Suprapubic skin (tissue), 4 donors: ENCODE measurements around the gene MYL6B. TPM values are rescaled to one million over a fixed set of nuclear protein-coding genes. Genes with fewer than 3 reads are reported as not detected.

ENCODE experiments used
- DNase-seq, 2 donors: peaks; one replicate each; pipeline ENCODE4 v3.0.0-alpha.2; 2019; ENCODE audit warnings: low spot score in 2 of 2
- H3K27ac ChIP-seq: fragments of 200-600 bp; sonication (generic); one replicate; pipeline ENCODE4 v1.5.1; 2019
- H3K27me3 ChIP-seq: fragments of 200-600 bp; sonication (generic); one replicate; pipeline ENCODE4 v1.5.1; 2019
- H3K36me3 ChIP-seq: fragments of 200-600 bp; sonication (generic); one replicate; pipeline ENCODE4 v1.5.1; 2019
- H3K4me1 ChIP-seq: fragments of 200-600 bp; sonication (generic); one replicate; pipeline ENCODE4 v1.5.1; 2019
- H3K4me3 ChIP-seq: fragments of 200-600 bp; sonication (generic); one replicate; pipeline ENCODE4 v1.5.1; 2019; ENCODE audit warnings: mild to moderate bottlenecking
- H3K9me3 ChIP-seq: fragments of 200-600 bp; sonication (generic); one replicate; pipeline ENCODE4 v1.5.1; 2019
- EP300 ChIP-seq: sonication (generic); formaldehyde crosslinking; IDR thresholded peaks from one replicate; pipeline ENCODE4 v1.6.1; 2017; ENCODE audit warnings: antibody characterized with exemption
- POLR2A ChIP-seq, 2 donors: fragments of 450-650 bp; IDR thresholded peaks; one replicate each; pipeline ENCODE4 v1.6.1; 2017; ENCODE audit warnings: antibody characterized with exemption in 2 of 2, mild to moderate bottlenecking in 2 of 2, moderate library complexity in 2 of 2
- POLR2AphosphoS5 ChIP-seq, 3 donors: sonication (generic); formaldehyde crosslinking; IDR thresholded peaks; one replicate each; pipeline ENCODE4 v1.6.1; 2017; ENCODE audit warnings: antibody characterized with exemption in 3 of 3
- WGBS: methylation state at CpG from one replicate; pipeline ENCODE4 v1.1.5; 2018; 5-methylcytosine and 5-hydroxymethylcytosine counted together
- total RNA-seq, 4 donors: library from RNA; depleted of rRNA; stranded (reverse); fragments of >200 nt; gene quantifications; one replicate each; pipeline ENCODE4 v1.1.0, GENCODE V29; 2016
- TF ChIP-seq, protein P1 (sequence below), 2 donors: fragments of 200-600 bp in 1 of 2; fragments of 450-650 bp in 1 of 2; sonication (generic) in 1 of 2; IDR thresholded peaks; one replicate each; pipeline ENCODE4 v1.5.1; 2016 to 2019; ENCODE audit warnings: antibody characterized with exemption in 2 of 2, mild to moderate bottlenecking in 1 of 2, moderate library complexity in 1 of 2

MYL6B gene
- total RNA-seq, 4 donors from 2014 or later: 28.3 to 37.4 (median 28.5) TPM

DNA sequence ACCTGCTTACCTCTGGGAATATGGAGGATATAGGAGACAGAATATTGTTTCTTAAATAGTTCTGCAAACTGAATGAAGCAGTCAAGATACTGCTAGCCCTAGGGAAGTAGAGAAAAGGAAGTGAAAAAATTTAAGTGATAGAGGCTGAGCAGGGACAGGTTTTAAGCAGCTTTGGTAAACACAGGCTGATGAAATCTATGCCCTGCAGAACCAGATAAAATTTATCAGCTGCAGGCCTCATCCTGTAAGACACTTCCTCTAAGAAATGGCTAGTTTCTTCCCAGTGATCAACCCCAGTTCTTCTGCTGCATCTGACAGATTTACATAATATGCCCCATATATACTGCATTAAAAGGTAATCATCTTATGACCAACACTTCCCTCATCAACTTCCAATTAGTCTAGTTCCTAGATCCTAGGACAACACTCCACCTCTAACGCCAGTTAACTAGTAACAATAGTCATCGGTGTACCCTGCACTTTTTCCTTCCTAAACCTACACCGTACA lies 25.6 kb upstream of the MYL6B start:
- Histone ChIP-seq H3K36me3 (peaks cover 16% of the 10 kb centered on the region), H3K9me3 (no peaks in the 10 kb centered on the region), H3K27ac (peak overlapping the region; percentile 78), H3K4me1 (peaks cover 35% of the 10 kb centered on the region), H3K27me3 (no peaks in the 10 kb centered on the region), H3K4me3 (peak overlapping the region; percentile 83)
- no peak for TF ChIP-seq POLR2A (IDR thresholded peaks at IDR 0.05)
- no peak for TF ChIP-seq POLR2AphosphoS5 (IDR thresholded peaks at IDR 0.05)
- no peak for TF ChIP-seq EP300
- TF ChIP-seq, protein P1, sequence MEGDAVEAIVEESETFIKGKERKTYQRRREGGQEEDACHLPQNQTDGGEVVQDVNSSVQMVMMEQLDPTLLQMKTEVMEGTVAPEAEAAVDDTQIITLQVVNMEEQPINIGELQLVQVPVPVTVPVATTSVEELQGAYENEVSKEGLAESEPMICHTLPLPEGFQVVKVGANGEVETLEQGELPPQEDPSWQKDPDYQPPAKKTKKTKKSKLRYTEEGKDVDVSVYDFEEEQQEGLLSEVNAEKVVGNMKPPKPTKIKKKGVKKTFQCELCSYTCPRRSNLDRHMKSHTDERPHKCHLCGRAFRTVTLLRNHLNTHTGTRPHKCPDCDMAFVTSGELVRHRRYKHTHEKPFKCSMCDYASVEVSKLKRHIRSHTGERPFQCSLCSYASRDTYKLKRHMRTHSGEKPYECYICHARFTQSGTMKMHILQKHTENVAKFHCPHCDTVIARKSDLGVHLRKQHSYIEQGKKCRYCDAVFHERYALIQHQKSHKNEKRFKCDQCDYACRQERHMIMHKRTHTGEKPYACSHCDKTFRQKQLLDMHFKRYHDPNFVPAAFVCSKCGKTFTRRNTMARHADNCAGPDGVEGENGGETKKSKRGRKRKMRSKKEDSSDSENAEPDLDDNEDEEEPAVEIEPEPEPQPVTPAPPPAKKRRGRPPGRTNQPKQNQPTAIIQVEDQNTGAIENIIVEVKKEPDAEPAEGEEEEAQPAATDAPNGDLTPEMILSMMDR (IDR thresholded peaks at IDR 0.05): no peak
- WGBS: 40% methylated on average over 3 of the region's 3 CpGs
- no peak for DNase-seq

DNA sequence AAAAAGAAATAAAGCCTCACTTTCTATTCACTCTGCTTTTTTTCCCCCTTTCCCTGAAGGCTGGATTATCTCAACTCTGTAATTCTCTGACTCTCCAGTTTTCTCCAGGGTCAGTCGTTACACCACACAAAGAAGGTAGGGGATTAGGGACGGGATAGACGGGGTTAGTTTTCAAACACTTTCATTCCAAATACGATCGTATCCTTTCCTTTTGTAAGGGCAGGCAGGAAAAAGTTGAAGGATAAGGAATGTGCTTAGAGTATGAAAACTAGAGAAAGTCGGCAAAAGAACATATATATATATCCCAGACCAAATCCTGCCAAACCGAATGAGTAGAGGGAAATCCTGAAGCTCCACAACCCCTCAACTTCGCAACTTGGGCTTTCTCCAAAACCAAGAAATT lies 24.9 kb upstream of the MYL6B start:
- peaks cover 35% of the 10 kb centered on the region for H3K4me1 ChIP-seq

DNA sequence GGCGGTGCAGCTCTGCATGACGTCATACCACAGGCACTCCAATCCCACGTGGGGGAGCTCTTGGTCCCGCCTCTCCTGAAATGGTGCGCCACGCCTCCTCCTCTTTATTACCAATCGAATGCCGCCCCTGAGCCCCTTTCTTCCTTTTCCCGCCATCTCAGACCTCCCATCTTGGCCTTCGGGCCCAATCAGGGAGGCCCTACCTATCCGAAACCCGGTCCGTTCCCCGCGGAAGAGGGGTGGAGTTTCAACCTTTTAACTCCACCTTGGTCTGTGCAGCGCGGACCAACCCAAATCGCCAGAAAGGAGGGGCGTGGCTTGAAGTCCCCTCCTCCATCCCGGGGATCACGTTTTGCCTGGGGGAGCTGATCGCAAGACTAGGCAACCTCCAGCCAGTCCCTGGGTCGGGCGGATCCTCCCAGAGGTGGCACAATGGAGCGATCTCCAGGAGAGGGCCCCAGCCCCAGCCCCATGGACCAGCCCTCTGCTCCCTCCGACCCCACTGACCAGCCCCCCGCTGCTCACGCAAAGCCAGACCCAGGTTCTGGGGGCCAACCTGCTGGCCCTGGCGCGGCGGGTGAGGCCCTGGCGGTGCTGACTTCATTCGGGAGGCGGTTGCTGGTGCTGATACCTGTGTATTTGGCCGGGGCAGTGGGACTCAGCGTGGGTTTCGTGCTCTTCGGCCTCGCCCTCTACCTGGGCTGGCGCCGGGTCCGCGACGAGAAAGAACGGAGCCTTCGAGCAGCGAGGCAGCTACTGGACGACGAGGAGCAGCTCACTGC lies 24.3 kb upstream of the MYL6B start, which contains the start of gene ESYT1:
ESYT1 (plus strand) TSS at position 380 of the 782 bp plus-strand sequence; CDS start at position 433, 53 bp downstream.
- Histone ChIP-seq H3K27ac (peak within 1 kb of the TSS; percentile 85), H3K4me1 (peaks cover 35% of the 10 kb centered on the region), H3K9me3 (no peaks in the 10 kb centered on the region)

More for the DNA sequence above, 24.9 kb upstream of the MYL6B start:
- Histone ChIP-seq H3K27me3 (no peaks in the 10 kb centered on the region), H3K9me3 (no peaks in the 10 kb centered on the region), H3K27ac (peak overlapping the region; percentile 78), H3K4me3 (peak overlapping the region; percentile 83), H3K36me3 (peaks cover 22% of the 10 kb centered on the region)
- no peak for TF ChIP-seq POLR2AphosphoS5 (IDR thresholded peaks at IDR 0.05)
- TF ChIP-seq EP300: no peak
- 2% methylated on average over 8 of the region's 8 CpGs for WGBS
- no peak for DNase-seq

DNA sequence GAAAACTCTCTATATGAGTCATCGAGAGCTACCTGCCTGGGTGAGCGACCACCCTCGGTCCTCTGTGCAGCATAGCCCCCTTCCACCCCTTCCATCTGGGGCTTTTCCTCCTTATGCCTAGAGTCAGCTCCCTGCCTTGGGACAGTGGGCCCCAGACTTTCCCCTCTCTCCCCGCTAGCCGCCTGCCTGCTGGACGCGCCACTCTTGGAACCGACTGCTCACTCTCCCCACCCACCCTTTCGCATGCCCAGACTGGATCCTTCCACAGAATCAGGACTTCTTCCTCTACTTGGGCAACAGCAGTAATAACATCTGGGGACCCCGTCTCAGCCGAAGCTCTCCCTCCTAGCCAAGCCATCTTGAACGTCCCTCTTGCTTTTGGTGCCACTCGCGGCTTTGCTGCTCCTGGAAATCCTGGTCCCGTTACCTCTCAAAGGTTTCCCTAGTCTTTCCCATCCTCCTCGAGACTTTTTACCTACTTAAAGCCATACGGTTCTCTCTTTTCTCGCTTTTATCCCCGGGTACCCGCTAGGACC lies 23.6 kb upstream of the MYL6B start:
- Histone ChIP-seq H3K36me3 (peaks cover 35% of the 10 kb centered on the region), H3K4me3 (peak overlapping the region; percentile 83), H3K27ac (peak overlapping the region; percentile 85), H3K27me3 (no peaks in the 10 kb centered on the region), H3K9me3 (no peaks in the 10 kb centered on the region), H3K4me1 (peaks cover 35% of the 10 kb centered on the region)
- WGBS: 0% methylated on average over 20 of the region's 20 CpGs
- TF ChIP-seq POLR2A (IDR thresholded peaks at IDR 0.05): no peak
- TF ChIP-seq EP300: no peak
- TF ChIP-seq, protein P1 (IDR thresholded peaks at IDR 0.05): no peak
- peak in 1 of 2 donors; percentile 78 for DNase-seq

More for the DNA sequence above, 24.3 kb upstream of the MYL6B start, which contains the start of gene ESYT1:
- peak; percentile 99 to 100 for DNase-seq
- peak within 1 kb of the TSS; percentile 83 for H3K4me3 ChIP-seq
- no peaks in the 10 kb centered on the region for H3K27me3 ChIP-seq
- under 1% methylated on average over 34 of the region's 49 CpGs for WGBS
- peak; percentile 56 to 84 for TF ChIP-seq POLR2A (IDR thresholded peaks at IDR 0.05)
- TF ChIP-seq EP300: no peak
- TF ChIP-seq POLR2AphosphoS5 (IDR thresholded peaks at IDR 0.05): peak in 2 of 3 donors; percentile 43 to 69
- TF ChIP-seq, protein P1 (IDR thresholded peaks at IDR 0.05): no peak
- H3K36me3 ChIP-seq: peaks cover 28% of the 10 kb centered on the region

DNA sequence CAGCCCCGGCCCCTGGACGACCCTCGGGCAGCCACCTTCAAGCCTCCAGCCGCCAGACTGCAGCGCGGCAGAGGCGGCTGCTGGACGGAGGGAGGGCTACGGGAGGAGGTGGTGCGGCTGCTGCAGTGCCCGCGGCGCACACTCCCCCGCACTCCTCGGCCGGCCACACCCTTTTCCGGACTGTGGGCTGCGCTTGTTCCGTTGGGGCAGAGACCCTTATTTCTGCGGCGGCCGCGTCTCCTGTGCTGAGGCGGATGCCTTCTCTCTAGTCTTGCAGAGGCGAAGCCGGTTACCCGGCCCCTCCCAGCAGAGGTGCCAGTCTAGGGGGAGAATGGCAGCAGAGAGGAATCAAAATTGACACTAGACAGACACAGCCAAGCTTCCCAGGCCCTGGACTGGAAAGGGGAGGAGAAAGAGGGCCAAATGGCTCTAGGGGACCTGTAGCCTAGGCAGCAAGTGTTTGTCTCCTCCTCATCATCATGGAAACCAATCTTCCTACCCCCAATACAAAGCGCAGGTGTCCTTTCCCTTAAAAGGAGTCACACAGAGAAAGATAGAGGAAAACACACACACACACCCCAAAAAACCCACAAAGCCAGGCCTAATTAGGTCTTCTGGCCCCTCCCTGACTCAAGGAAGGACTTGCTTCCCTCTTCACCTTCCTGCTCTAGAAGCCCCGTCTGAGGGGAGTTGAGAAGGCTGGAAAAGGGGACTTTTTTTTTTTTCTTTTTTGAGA lies 23.0 kb upstream of the MYL6B start:
- H3K27me3 ChIP-seq: no peaks in the 10 kb centered on the region
- H3K27ac ChIP-seq: peak overlapping the region; percentile 85
- H3K4me1 ChIP-seq: peaks cover 35% of the 10 kb centered on the region
- DNase-seq: peak; percentile 80 to 88
- 3% methylated on average over 29 of the region's 29 CpGs for WGBS
- H3K36me3 ChIP-seq: peaks cover 41% of the 10 kb centered on the region
- H3K9me3 ChIP-seq: no peaks in the 10 kb centered on the region
- TF ChIP-seq, protein P1 (IDR thresholded peaks at IDR 0.05): no peak
- TF ChIP-seq POLR2A (IDR thresholded peaks at IDR 0.05) (no peak), POLR2AphosphoS5 (IDR thresholded peaks at IDR 0.05) (no peak), EP300 (no peak)
- peak overlapping the region; percentile 83 for H3K4me3 ChIP-seq
